HepG2 (cell line): Measurements from ENCODE around the gene WDR82. TPM values are rescaled to one million over a fixed set of nuclear protein-coding genes. Genes with fewer than 3 reads are reported as not detected.

Source experiments
- CHD4 ChIP-seq: fragments of 200-600 bp; sonication (generic); IDR thresholded peaks from 2 replicates; pipeline ENCODE4 v1.7.0; 2017; ENCODE audit warnings: mild to moderate bottlenecking, low read length, borderline replicate concordance
- FOXC1 ChIP-seq: sonication (generic); formaldehyde crosslinking; IDR thresholded peaks from 2 replicates; pipeline ENCODE4 v1.8.0; 2022; ENCODE audit warnings: mild to moderate bottlenecking, missing genetic modification reagents, borderline replicate concordance
- HMG20B ChIP-seq: conservative IDR thresholded peaks from 2 replicates; pipeline ENCODE4 v1.6.1; 2016; ENCODE audit warnings: missing genetic modification reagents, missing compliant biosample characterization
- MTF1 ChIP-seq: sonication (generic); formaldehyde crosslinking; IDR thresholded peaks from 2 replicates; pipeline ENCODE4 v1.5.0; 2020; ENCODE audit warnings: missing genetic modification reagents
- PHF20 ChIP-seq: sonication (generic); formaldehyde crosslinking; IDR thresholded peaks from 2 replicates; pipeline ENCODE4 v1.5.0; 2020; ENCODE audit warnings: mild to moderate bottlenecking, missing genetic modification reagents
- POLR2AphosphoS5 ChIP-seq: IDR thresholded peaks from 2 replicates; pipeline ENCODE4 v1.6.1; 2012; ENCODE audit warnings: low read depth, low read length
- RBAK ChIP-seq: sonication (generic); formaldehyde crosslinking; IDR thresholded peaks from 2 replicates; pipeline ENCODE4 v1.5.1; 2020; ENCODE audit warnings: mild to moderate bottlenecking, missing genetic modification reagents
- REPIN1 ChIP-seq: sonication (generic); formaldehyde crosslinking; IDR thresholded peaks from 2 replicates; pipeline ENCODE4 v1.8.0; 2022; ENCODE audit warnings: missing genetic modification reagents, low read depth, mild to moderate bottlenecking, borderline replicate concordance
- TOPORS ChIP-seq: sonication (generic); formaldehyde crosslinking; IDR thresholded peaks from 2 replicates; pipeline ENCODE4 v1.8.0; 2023; ENCODE audit warnings: mild to moderate bottlenecking, missing genetic modification reagents
- YEATS4 ChIP-seq: sonication (generic); formaldehyde crosslinking; IDR thresholded peaks from 2 replicates; pipeline ENCODE4 v1.4.0; 2020; ENCODE audit warnings: missing genetic modification reagents, borderline replicate concordance
- ZBTB7B ChIP-seq: sonication (generic); formaldehyde crosslinking; IDR thresholded peaks from 2 replicates; pipeline ENCODE4 v1.4.0; 2020; ENCODE audit warnings: missing genetic modification reagents
- ZNF136 ChIP-seq: sonication (generic); formaldehyde crosslinking; IDR thresholded peaks from 2 replicates; pipeline ENCODE4 v1.8.1; 2022; ENCODE audit warnings: low read depth, mild to moderate bottlenecking, moderate library complexity, missing genetic modification reagents
- ZNF317 ChIP-seq: sonication (generic); formaldehyde crosslinking; IDR thresholded peaks from 2 replicates; pipeline ENCODE4 v1.5.0; 2020; ENCODE audit warnings: mild to moderate bottlenecking, missing genetic modification reagents
- ZNF660 ChIP-seq: sonication (generic); formaldehyde crosslinking; IDR thresholded peaks from 2 replicates; pipeline ENCODE4 v1.5.1; 2020; ENCODE audit warnings: mild to moderate bottlenecking, low read depth, missing genetic modification reagents, borderline replicate concordance
- ZNF678 ChIP-seq: sonication (generic); formaldehyde crosslinking; IDR thresholded peaks from 2 replicates; pipeline ENCODE4 v1.4.0; 2020; ENCODE audit warnings: mild to moderate bottlenecking, missing genetic modification reagents
- ZNF737 ChIP-seq: sonication (generic); formaldehyde crosslinking; IDR thresholded peaks from 2 replicates; pipeline ENCODE4 v1.5.0; 2020; ENCODE audit warnings: missing genetic modification reagents, mild to moderate bottlenecking, borderline replicate concordance
- ZNF761 ChIP-seq: sonication (generic); formaldehyde crosslinking; conservative IDR thresholded peaks from 2 replicates; pipeline ENCODE4 v1.4.0; 2020; ENCODE audit warnings: mild to moderate bottlenecking, missing genetic modification reagents
- polyA plus RNA-seq, 8 experiments: library from polyadenylated mRNA; depleted of rRNA in 3 of 8; stranded (reverse) in 7 of 8; unstranded in 1 of 8; fragments of >200 nt; fragmentation: Illumina TruSeq in 4 of 8; extraction: Trizol in 4 of 8; gene quantifications; 2 replicates each; pipeline versions ENCODE4 v1.2.1 to v1.2.3, GENCODE V29; 2011 to 2016; ENCODE audit warnings: low read depth in 4 of 8, missing spikeins in 1 of 8, mixed read lengths in 1 of 8; ENCODE audit not compliant: insufficient read depth in 1 of 8
- total RNA-seq, 5 experiments: library from RNA; depleted of rRNA; stranded (reverse); fragments of >200 nt; fragmentation: Illumina TruSeq; extraction: Trizol; gene quantifications; 2 replicates each; pipeline ENCODE4 v1.2.3, GENCODE V29; 2016; ENCODE audit warnings: low read depth in 1 of 5
- TF ChIP-seq, protein P1 (sequence below): sonication (generic); formaldehyde crosslinking; IDR thresholded peaks from 2 replicates; pipeline ENCODE4 v1.4.0; 2020; ENCODE audit warnings: missing genetic modification reagents
- TF ChIP-seq, protein P2 (sequence below): sonication (generic); formaldehyde crosslinking; IDR thresholded peaks from 2 replicates; pipeline ENCODE4 v1.4.0; 2020; ENCODE audit warnings: missing genetic modification reagents
- TF ChIP-seq, protein P3 (sequence below): sonication (generic); formaldehyde crosslinking; IDR thresholded peaks from 2 replicates; pipeline ENCODE4 v1.4.0; 2020; ENCODE audit warnings: missing genetic modification reagents

WDR82 gene
- total and polyA plus RNA-seq, 2 of the 13 experiments (the other 11 are each of a cell fraction or from before 2014, with no cell fraction given): 39.1 to 59.5 TPM

DNA sequence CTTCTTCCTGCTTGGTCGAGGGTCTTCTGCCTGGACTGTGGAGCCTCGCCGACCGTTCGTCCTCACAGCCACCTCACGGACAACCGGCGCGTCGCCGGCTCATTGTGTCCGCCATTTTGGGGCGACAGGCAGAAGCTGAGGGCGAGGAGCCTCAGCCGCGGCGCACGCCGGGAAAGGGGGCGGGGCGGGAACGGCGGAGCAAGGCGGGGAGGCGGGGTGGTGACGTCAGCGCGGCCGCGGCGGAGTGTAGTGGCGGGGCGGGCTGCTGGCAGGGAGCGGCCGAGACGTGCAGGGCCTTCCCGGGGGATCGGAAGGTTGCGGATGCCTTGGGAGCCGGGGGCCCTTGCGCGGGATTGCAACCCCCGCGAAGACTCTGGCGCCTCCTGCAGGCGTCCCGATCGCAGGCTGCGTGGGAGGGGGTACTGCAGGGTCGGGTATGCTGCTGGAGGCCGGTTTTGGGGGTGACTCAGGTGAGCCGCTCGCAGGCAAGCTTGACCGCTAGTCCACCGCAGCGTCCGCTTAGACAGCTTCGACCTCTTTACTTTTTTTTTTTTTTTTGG lies at the start of gene WDR82 (continued):
- TF ChIP-seq ZNF737 (CRISPR knock-in tag) (no peak), ZNF678 (no peak), CHD4 (no peak), ZBTB7B (CRISPR knock-in tag) (peak; percentile 89; the same call in 1 of the 2 replicates), ZNF317 (CRISPR knock-in tag) (peak; percentile 31; the same call in 1 of the 2 replicates), ZNF136 (0 out of 2 replicates have a peak, but pooled peaks have one; percentile 61), PHF20 (CRISPR knock-in tag) (peak; percentile 69; the same call in 1 of the 2 replicates), ZNF660 (CRISPR knock-in tag) (no peak), HMG20B (CRISPR knock-in tag) (no peak), TOPORS (CRISPR knock-in tag) (no peak; the same call in 1 of the 2 replicates), MTF1 (CRISPR knock-in tag) (peak; percentile 69; the same call in 1 of the 2 replicates), FOXC1 (CRISPR knock-in tag) (peak; percentile 36; the same call in 1 of the 2 replicates), RBAK (CRISPR knock-in tag) (no peak), REPIN1 (peak; percentile 54; the same call in 1 of the 2 replicates), ZNF761 (CRISPR knock-in tag) (peak; percentile 41; the same call in 1 of the 2 replicates), POLR2AphosphoS5 (peak; percentile 93), YEATS4 (CRISPR knock-in tag) (peak; percentile 63)
- TF ChIP-seq, protein P1, sequence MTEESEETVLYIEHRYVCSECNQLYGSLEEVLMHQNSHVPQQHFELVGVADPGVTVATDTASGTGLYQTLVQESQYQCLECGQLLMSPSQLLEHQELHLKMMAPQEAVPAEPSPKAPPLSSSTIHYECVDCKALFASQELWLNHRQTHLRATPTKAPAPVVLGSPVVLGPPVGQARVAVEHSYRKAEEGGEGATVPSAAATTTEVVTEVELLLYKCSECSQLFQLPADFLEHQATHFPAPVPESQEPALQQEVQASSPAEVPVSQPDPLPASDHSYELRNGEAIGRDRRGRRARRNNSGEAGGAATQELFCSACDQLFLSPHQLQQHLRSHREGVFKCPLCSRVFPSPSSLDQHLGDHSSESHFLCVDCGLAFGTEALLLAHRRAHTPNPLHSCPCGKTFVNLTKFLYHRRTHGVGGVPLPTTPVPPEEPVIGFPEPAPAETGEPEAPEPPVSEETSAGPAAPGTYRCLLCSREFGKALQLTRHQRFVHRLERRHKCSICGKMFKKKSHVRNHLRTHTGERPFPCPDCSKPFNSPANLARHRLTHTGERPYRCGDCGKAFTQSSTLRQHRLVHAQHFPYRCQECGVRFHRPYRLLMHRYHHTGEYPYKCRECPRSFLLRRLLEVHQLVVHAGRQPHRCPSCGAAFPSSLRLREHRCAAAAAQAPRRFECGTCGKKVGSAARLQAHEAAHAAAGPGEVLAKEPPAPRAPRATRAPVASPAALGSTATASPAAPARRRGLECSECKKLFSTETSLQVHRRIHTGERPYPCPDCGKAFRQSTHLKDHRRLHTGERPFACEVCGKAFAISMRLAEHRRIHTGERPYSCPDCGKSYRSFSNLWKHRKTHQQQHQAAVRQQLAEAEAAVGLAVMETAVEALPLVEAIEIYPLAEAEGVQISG (CRISPR knock-in tag): peak; percentile 57
- TF ChIP-seq, protein P2, sequence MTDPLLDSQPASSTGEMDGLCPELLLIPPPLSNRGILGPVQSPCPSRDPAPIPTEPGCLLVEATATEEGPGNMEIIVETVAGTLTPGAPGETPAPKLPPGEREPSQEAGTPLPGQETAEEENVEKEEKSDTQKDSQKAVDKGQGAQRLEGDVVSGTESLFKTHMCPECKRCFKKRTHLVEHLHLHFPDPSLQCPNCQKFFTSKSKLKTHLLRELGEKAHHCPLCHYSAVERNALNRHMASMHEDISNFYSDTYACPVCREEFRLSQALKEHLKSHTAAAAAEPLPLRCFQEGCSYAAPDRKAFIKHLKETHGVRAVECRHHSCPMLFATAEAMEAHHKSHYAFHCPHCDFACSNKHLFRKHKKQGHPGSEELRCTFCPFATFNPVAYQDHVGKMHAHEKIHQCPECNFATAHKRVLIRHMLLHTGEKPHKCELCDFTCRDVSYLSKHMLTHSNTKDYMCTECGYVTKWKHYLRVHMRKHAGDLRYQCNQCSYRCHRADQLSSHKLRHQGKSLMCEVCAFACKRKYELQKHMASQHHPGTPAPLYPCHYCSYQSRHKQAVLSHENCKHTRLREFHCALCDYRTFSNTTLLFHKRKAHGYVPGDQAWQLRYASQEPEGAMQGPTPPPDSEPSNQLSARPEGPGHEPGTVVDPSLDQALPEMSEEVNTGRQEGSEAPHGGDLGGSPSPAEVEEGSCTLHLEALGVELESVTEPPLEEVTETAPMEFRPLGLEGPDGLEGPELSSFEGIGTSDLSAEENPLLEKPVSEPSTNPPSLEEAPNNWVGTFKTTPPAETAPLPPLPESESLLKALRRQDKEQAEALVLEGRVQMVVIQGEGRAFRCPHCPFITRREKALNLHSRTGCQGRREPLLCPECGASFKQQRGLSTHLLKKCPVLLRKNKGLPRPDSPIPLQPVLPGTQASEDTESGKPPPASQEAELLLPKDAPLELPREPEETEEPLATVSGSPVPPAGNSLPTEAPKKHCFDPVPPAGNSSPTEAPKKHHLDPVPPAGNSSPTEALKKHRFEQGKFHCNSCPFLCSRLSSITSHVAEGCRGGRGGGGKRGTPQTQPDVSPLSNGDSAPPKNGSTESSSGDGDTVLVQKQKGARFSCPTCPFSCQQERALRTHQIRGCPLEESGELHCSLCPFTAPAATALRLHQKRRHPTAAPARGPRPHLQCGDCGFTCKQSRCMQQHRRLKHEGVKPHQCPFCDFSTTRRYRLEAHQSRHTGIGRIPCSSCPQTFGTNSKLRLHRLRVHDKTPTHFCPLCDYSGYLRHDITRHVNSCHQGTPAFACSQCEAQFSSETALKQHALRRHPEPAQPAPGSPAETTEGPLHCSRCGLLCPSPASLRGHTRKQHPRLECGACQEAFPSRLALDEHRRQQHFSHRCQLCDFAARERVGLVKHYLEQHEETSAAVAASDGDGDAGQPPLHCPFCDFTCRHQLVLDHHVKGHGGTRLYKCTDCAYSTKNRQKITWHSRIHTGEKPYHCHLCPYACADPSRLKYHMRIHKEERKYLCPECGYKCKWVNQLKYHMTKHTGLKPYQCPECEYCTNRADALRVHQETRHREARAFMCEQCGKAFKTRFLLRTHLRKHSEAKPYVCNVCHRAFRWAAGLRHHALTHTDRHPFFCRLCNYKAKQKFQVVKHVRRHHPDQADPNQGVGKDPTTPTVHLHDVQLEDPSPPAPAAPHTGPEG (CRISPR knock-in tag): 0 out of 2 replicates have a peak, but pooled peaks have one; percentile 27
- TF ChIP-seq, protein P3, sequence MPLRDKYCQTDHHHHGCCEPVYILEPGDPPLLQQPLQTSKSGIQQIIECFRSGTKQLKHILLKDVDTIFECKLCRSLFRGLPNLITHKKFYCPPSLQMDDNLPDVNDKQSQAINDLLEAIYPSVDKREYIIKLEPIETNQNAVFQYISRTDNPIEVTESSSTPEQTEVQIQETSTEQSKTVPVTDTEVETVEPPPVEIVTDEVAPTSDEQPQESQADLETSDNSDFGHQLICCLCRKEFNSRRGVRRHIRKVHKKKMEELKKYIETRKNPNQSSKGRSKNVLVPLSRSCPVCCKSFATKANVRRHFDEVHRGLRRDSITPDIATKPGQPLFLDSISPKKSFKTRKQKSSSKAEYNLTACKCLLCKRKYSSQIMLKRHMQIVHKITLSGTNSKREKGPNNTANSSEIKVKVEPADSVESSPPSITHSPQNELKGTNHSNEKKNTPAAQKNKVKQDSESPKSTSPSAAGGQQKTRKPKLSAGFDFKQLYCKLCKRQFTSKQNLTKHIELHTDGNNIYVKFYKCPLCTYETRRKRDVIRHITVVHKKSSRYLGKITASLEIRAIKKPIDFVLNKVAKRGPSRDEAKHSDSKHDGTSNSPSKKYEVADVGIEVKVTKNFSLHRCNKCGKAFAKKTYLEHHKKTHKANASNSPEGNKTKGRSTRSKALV: peak; percentile 56; the same call in 1 of the 2 replicates
